Activated T-cell treated with anti-CD3 and anti-CD28 coated beads, Interleukin-2, amount 50 U/mL, for 1 hour (primary cell): ENCODE results near the gene NKD2.
"Not testable (repeated sequence)": the region's sequence is repeated elsewhere in the genome, so short reads cannot be mapped to it uniquely, and the experiment has no call there.

Source experiments
- DNase-seq: peaks from one replicate; pipeline ENCODE4 v3.0.0-alpha.2; 2020

Gene NKD2

GRCh38 chr5:979100-979817, 29.3 kb upstream of the NKD2 start:
- no peak for DNase-seq

DNA sequence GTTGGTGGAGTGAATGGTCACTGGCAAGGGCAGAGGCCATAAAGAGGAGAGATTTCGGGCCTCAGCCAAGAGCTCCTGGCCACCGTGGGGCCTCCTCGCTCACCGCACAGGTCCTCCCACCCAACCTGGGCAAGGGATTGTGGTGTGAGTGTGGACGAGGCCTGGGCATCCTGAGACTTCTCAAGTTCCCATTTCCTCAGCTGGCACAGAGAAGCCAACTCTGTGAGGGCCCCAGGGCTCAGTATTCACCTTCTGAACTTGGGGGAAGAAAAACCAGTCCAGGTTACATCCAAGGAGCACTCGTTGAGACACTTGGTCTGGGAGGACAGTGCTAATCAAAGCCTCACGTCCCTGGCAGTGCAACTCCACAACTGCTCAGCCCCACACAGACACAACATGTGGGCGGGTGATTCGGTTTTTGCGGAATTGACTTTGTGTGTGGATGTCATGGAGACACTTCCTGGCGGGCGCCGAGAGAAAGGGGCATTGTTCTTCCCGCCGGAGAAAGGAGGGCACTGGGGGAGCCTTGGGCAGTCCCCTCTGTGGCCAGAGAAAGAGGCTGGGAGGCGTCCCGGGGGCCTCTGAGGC, 28.5 kb upstream of the NKD2 start:
- DNase-seq: no peak

GRCh38 chr5:980966-981365, 27.6 kb upstream of the NKD2 start:
- DNase-seq: no peak

GRCh38 chr5:981456-981855, 27.1 kb upstream of the NKD2 start:
- no peak for DNase-seq

GRCh38 chr5:982377-983237, 26.0 kb upstream of the NKD2 start:
- DNase-seq: no peak

- no peak for DNase-seq
Measured at GRCh38 chr5:983238-983524, 25.4 kb upstream of the NKD2 start.

GRCh38 chr5:983568-983967, 25.0 kb upstream of the NKD2 start:
- no peak for DNase-seq

- no peak for DNase-seq
Measured at GRCh38 chr5:984774-985173, 23.8 kb upstream of the NKD2 start.

GRCh38 chr5:987761-988160, 20.8 kb upstream of the NKD2 start:
- DNase-seq: no peak

DNA sequence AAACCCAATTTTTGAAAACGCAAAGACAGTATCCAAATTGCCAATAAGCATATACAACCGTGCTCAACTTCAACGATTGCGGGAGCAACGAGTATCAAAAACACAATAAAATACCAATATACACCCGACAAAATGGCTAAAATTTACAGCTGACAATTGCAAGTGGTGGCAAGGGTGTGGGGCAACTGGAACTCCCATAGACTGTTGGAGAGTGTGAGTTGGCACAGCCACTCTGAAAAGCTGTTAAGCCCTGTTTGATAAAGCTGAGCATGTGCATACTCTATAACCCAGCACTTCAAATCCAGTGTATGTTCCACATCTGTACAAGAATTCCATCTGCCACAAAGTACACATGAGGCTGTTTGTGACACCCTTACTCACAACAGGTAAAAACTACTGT, 20.3 kb upstream of the NKD2 start:
- DNase-seq: no peak

- no peak for DNase-seq
Measured at GRCh38 chr5:989961-990530, 18.6 kb upstream of the NKD2 start.

- DNase-seq: no peak
Measured at GRCh38 chr5:991472-992267, 16.9 kb upstream of the NKD2 start.

GRCh38 chr5:994272-994607, 14.4 kb upstream of the NKD2 start:
- DNase-seq: no peak

- no peak for DNase-seq
Measured at GRCh38 chr5:994821-995220, 13.8 kb upstream of the NKD2 start.

- no peak for DNase-seq
Measured at GRCh38 chr5:995318-995717, 13.3 kb upstream of the NKD2 start.

DNA sequence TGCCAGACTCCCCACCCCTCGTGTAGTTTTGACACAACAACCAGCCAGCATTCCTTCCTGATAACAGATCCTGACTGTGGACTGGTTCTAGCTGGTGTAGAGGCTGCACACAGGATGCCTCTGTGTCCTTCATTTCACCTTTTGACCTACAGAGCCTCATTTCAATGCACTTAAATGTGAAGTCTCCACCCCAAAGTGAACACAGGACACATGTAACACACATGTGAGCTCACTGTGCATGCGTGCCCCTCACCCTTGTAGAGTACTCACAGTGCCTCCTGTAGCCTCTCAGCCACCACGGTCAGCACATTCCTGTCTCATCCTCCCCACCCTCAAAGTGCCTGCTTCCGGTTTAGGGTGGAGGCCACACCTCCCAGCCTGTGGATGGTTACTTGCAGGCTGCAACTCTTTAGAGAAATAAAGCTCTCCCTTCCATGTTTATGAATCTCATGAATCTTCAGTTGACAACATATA, 11.6 kb upstream of the NKD2 start:
- DNase-seq: peak; percentile 17

- DNase-seq: no peak
Measured at GRCh38 chr5:997711-998110, 10.9 kb upstream of the NKD2 start.

GRCh38 chr5:998246-999031, 10.2 kb upstream of the NKD2 start:
- DNase-seq: no peak

GRCh38 chr5:999032-999501, 9.5 kb upstream of the NKD2 start:
- no peak for DNase-seq

- DNase-seq: no peak
Measured at GRCh38 chr5:999724-1000123, 8.9 kb upstream of the NKD2 start.

DNA sequence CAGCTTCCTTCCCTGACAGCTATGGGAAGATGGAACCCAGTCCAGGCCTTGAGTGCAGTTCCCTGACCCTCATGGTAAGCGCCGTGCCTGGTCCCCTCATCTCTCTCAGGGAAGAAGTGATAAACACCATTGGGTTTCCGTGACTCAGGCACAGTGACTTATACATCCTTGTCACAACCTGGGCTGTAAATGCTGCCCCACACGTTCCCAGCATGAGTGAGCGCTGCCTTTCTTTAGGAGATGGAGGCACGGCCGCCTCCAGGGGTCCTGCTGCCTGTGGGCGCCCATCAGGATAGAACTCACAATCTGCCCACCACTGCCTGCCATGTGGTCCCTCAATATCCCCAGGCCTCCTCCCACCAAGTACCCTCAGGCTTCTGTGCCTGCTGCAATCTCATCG, 8.3 kb upstream of the NKD2 start:
- DNase-seq: no peak

- not testable (repeated sequence) for DNase-seq
Measured at GRCh38 chr5:1000831-1001230, 7.8 kb upstream of the NKD2 start.
